ENCODE results near the gene ABCB8.

GRCh38 chr7:151093748-151094147 is 65.5 kb downstream of the ABCB8 start:
- no peak for TF ChIP-seq EP300 (IDR thresholded peaks at IDR 0.05)
- TF ChIP-seq CTCF (IDR thresholded peaks at IDR 0.05): no peak

Data from upper lobe of left lung (tissue), 4 donors.